ENCODE measurements around the gene TPK1.

- TF ChIP-seq CHD2 (IDR thresholded peaks at IDR 0.05; ENCODE audit: low read length, partially characterized antibody) (no peak), POLR2A (IDR thresholded peaks at IDR 0.05; ENCODE audit: low read length) (no peak), RAD21 (conservative IDR thresholded peaks at IDR 0.05 in 1 of 2, IDR thresholded peaks at IDR 0.05 in 1 of 2) (no peak), EHMT2 (IDR thresholded peaks at IDR 0.05; ENCODE audit: low read depth) (no peak), CTCF (IDR thresholded peaks at IDR 0.05) (no peak), HDAC2 (IDR thresholded peaks at IDR 0.05) (no peak), MYC (IDR thresholded peaks at IDR 0.05; ENCODE audit: borderline replicate concordance, low read length) (no peak), NFE2L2 (conservative IDR thresholded peaks at IDR 0.05; ENCODE audit: low read length) (no peak), ELK1 (IDR thresholded peaks at IDR 0.05; ENCODE audit: low read depth, low read length) (no peak), ZFP36 (IDR thresholded peaks at IDR 0.05; ENCODE audit: borderline replicate concordance, partially characterized antibody) (no peak), MAZ (IDR thresholded peaks at IDR 0.05; ENCODE audit: borderline replicate concordance, low read depth, low read length) (no peak)
Observed at GRCh38 chr7:144518360-144518759, 317.5 kb downstream of the TPK1 start.
